ENCODE data around the gene PAK4. TPM values are rescaled to one million over a fixed set of nuclear protein-coding genes. Genes with fewer than 3 reads are reported as not detected.

Gene PAK4
- polyA plus RNA-seq, 3 donors = 66.6 to 76.3 (median 73.6) TPM

GRCh38 chr19:39144290-39145071 lies 18.9 kb downstream of the PAK4 start:
- no peak for DNase-seq

DNA sequence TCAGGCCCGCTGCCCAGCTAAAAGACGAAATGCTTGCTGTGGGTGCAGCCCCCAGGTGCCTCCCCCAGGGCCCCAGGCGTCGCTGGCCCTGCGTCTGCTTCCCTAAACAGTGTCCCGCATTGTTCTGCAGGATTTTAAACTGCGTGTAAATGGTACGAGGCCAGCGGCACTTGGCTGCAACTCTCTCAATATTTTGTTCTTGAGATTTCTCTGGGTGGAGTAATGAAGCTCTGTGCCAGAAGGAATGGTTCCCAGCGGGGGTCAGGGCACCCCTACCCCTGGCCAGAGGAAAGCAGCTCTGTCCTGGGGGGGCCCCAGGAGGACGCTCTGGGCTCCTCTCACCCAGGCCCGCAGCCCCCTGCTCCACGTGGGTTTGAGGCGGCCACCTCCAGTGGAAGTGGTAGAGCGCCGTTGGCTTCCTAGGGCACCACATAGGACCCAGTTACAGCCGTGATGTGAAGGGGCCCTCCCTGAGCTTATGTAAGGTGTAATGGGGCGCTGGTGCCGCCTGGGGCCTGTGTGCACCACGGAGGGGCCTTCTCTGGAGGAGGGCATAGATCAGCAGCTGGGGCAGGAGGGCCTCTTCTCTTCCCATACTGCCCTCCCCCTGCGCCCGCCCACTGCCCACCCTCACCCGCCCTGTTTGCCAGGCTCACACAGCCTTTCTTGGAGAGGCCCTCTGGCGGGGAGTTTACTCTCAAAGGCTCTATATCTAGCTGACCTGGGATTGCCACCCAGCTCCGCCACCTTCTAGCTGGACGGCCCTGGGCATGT lies 19.8 kb downstream of the PAK4 start:
- peak; percentile 56 for DNase-seq

- no peak for DNase-seq
Measured at GRCh38 chr19:39146091-39146490, 20.5 kb downstream of the PAK4 start.

DNA sequence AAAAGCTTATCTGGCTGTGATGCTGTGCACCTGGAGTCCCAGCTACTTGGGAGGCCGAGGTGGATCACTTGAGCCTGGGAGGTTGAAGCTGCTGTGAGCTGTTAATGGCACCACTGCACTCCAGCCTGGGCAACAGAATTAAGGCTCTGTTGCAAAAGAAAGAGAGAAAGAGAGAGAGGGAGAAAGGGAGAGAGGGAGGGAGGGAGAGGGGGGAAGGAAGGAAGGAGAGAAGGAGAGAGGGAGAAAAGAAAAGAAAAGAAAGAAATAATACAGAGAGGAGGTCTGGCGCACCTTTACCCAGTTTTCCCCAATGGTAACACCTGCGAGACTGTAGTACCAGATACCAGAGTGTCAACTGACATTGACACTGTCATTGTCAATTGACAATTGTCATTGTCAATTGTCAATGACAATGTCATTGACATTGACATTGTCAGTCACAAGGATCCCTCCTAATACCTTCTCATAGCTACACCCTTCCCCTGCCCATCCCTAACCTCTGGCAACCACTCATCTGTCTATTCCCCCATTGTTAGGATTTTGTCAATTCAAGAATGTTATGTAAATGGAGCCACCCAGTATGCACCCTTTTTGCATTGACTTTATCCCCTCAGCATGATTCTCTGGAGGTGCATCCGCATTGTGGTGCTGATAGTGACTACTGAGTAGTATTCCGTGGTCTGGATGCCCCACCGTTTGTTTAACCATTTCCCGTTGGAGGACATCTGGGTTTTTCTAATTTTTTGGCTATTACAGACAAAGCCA lies 21.3 kb downstream of the PAK4 start:
- no peak for DNase-seq

DNA sequence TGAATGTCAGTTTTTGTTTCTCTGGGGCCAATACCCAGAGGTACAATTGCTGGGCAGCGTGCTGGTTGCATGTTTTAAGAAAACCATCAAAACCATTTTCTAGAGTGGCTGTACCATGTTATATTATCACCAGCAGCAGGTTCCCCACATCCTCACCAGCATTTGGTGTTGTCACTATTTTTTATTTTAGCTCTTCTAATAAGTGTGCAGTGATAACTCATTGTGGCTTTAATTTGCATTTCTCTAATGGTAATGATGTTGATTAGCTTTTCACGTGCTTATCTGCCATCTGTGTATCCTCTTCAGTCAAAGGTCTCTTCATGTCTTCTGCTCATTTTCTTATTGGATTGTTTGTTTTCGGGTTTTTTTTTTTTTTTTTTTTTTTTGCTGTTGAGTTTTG lies 21.9 kb downstream of the PAK4 start:
- no peak for DNase-seq

GRCh38 chr19:39148939-39149529 lies 23.4 kb downstream of the PAK4 start:
- DNase-seq = no peak

GRCh38 chr19:39150235-39150634 lies 24.6 kb downstream of the PAK4 start:
- DNase-seq = no peak

DNA sequence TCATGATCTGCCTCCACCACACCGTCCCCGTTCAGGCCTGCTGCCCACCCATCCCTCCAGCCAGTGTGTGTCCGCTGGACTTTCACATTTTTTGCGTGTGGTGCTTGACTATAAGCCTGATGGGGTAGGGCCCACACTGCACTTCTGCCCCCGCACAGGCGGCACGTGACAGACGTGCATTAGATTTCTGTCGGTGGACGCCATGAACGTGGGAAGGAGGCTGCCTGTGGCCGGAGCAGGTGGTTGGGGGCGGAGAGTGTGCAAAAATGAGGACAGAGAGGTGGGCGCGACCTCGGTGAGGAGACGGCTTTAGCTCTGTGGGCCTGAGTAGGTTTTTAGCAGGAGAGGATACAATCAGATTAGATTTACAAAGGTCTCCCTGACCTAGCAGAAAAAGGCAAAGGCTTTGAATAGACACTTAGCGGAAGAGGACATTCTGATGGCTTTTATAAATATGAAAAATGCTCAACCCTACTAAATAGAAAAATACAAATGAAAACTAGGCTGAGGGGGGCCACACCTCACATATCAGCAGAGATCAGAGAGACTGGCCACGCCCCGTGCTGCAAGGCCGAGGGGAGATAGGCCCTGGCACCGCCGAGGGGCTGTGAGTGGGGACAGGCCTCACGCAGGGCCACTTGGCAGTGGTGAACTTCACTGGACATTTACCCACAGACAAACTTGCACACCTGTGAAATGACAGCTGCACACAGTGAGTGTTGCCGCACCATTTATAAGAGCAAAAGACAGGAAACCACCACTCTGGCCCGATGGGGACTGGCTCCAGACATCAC lies 25.4 kb downstream of the PAK4 start:
- DNase-seq = no peak

DNA sequence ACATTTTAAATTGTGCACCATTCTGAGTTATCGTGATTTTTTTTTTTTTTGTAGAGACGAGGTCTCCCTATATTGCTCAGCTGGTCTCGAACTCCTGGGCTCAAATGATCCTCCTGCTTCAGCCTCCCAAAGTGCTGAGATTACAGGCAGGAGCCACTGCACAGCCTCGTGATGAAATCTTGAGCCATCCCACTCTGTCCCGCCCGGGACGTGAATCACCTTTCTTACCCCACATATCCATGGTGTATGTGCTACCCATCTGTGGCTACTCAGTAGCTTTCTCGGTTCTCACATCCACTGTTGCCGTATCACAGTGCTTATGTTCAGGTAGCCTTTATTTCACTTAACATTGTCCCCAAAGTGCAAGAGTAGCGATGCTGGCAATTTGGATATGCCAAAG lies 26.5 kb downstream of the PAK4 start:
- no peak for DNase-seq

- no peak for DNase-seq
Measured at GRCh38 chr19:39154100-39154628, 28.6 kb downstream of the PAK4 start.

GRCh38 chr19:39154629-39155100 lies 29.1 kb downstream of the PAK4 start:
- DNase-seq = no peak

GRCh38 chr19:39155114-39155700 lies 29.6 kb downstream of the PAK4 start:
- no peak for DNase-seq

DNA sequence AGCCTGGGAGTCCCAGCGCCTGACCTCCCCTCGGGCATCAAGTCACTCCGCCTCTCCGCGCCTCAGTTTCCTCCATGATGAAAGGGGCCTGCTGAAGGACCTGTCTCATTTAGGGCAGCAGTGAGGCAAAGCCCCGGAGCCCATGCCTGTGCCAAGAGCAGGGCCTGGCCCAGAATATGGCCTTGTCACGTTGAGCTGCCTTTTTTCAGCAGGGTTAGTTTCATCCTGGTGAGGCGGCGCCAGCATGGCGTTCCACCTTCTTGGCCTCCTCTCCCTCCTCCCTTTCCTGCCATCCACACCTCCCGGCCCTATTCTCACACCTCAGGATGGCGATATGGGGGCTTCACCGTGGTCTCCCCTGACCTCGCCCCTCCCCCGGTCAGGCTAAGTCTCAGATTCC lies 30.2 kb downstream of the PAK4 start:
- DNase-seq = no peak

DNA sequence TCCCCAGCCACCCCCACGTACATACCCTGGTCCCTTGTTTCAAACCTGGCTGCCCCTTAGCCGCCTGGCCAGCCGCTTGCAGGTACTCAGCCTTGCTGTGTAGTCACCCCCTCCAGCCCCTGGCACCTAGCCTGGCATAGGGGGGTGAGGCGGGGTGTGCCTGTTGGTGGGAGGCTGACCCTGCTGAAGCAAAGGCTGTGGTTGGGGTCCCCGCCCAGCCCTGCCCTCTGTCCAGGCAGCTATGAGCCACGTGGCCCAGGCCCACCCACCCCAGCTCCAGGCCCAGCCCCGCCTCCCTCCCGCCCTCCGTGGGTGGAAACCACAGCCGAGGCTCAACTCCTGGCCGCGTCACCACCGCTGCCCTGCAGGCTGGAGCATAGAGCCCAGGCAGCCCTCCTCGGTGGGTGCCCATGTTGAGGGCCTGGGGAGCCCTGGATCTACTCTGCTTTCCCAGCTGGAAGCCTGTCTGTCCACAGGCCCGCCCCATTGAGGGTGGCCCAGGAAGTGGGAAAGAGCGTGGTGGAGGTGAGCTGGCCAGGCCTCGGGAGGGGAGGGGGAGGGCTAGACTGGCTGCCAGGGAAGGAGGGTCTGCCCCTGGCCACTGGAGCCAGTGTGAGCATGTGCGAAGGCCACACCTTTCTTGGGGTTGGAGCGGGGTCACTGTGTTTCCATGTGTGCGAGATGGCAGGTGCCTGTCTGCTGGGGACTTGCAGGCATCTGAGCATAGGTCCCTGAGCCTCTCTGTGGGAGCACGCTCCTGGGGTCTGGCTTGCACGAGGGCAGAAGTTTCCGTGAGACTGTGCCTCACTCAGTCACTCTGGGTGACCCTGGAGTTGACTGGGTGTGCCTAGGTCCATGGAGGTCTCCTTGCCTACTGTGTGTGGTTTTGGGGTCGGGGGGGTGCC lies 31.0 kb downstream of the PAK4 start:
- no peak for DNase-seq

GRCh38 chr19:39157275-39157996 lies 31.9 kb downstream of the PAK4 start:
- no peak for DNase-seq

- DNase-seq = no peak
Measured at GRCh38 chr19:39157997-39158389, 32.4 kb downstream of the PAK4 start.

- no peak for DNase-seq
Measured at GRCh38 chr19:39158646-39159260, 33.2 kb downstream of the PAK4 start.

DNA sequence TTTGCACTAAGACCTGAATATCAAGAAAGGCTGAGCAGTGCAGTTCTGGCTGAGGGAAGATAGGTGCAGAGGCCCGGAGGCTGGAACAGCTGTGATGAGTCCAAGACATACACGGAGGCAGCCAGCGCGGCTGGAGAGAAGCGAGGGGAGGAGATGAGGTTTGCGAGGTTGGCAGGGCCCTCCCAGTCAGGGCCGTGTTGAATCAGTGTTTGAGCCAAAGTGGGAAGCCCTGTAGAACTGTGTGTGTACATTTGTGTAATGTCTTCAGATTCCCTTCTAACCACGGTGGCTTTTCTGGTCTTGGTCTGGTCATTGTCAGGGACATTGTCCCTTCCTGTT lies 34.9 kb downstream of the PAK4 start:
- no peak for DNase-seq
